Tibial nerve (tissue), 4 donors: ENCODE measurements around the gene SLC43A2.

Experiments used
- CTCF ChIP-seq, 5 experiments: fragments of 200-600 bp in 3 of 5; fragments of 450-650 bp in 2 of 5; sonication (generic) in 3 of 5; IDR thresholded peaks; one replicate each; pipeline ENCODE4 v1.5.1; 2016 to 2019; ENCODE audit warnings: antibody characterized with exemption in 5 of 5, mild to moderate bottlenecking in 3 of 5, moderate library complexity in 2 of 5
- EP300 ChIP-seq, 2 donors: sonication (generic); formaldehyde crosslinking; IDR thresholded peaks; one replicate each; pipeline ENCODE4 v1.6.1; 2017; ENCODE audit warnings: antibody characterized with exemption in 2 of 2, mild to moderate bottlenecking in 1 of 2
- POLR2A ChIP-seq, 2 donors: fragments of 450-650 bp; IDR thresholded peaks; one replicate each; pipeline ENCODE4 v1.6.1; 2017; ENCODE audit warnings: antibody characterized with exemption in 2 of 2, mild to moderate bottlenecking in 2 of 2, moderate library complexity in 2 of 2

GRCh38 chr17:1628856-1629503 lies 346 bp upstream of the SLC43A2 start:
- TF ChIP-seq CTCF (IDR thresholded peaks at IDR 0.05) (peak; percentile 49 to 76 (median 58)), POLR2A (IDR thresholded peaks at IDR 0.05) (peak; percentile 53 to 82), EP300 (IDR thresholded peaks at IDR 0.05) (peak; percentile 31 to 78)
